HG03064 (cell line): ENCODE measurements around the gene LENG1.
"Not testable (repeated sequence)": the region's sequence is repeated elsewhere in the genome, so short reads cannot be mapped to it uniquely, and the experiment has no call there.

Experiments
- ATAC-seq: cut with Tn5 transposase; IDR thresholded peaks from one replicate; pipeline ENCODE4 v1.9.1; 2021; ENCODE audit warnings: low read depth; ENCODE audit not compliant: unreplicated experiment

The LENG1 gene

DNA sequence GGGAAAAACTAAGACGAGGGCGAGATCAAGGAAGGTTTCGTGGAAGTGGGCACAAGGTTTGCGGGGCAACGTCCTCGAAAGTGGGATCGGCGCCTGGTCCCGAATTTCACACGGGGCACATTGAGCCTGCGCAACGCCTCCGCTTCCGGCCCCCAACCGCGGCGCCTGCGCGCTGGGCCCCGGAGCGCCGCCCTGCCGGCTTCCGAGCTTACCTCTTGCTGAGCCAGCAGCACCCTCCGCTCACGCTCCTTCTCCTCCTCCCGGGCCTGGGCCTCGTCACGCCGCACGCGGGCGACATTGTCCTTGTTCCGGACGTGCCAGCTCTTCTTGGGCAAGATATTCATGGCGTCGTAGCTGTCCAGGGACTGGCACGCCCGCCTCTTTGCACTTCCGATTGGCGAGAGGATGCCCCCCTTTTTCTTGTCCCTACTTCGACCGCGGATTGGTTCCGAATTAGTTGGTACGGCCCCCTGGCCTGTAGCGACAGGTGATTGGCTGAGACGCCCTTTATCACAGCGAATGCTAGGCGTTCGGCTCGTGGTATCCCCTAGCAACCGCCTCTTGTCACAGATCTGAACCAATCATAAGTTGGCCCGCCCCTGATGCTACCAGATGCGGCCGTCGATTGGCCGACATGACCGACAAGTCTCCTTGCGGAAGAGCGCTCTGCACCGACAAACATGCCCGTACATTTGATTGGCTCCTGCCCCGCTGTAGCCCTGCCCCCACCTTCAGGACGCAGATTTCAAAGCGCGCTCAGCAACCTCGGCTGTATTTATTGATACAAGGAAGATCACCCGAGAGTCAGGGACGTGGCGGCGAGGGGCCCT, at the start of gene LENG1:
Gene LENG1, minus strand, starts transcription at position 370 of the 830 bp plus-strand sequence. Its CDS starts 26 bp downstream, at position 344.
- peak; percentile 79 for ATAC-seq

DNA sequence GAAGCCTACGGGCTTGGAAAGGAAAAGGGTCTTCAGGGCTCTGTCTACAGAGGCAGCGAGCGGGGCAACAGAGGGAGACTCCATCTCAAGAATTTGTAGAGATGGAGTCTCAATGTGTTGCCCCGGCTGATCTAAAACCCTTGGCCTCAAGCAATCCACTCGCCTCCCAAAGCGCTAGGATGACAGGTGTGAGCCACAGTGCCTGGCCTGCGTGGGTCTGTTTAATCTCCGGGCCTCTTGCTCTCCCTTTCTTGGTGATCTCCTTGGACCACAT, 49.2 kb upstream of the LENG1 start:
- no peak for ATAC-seq

DNA sequence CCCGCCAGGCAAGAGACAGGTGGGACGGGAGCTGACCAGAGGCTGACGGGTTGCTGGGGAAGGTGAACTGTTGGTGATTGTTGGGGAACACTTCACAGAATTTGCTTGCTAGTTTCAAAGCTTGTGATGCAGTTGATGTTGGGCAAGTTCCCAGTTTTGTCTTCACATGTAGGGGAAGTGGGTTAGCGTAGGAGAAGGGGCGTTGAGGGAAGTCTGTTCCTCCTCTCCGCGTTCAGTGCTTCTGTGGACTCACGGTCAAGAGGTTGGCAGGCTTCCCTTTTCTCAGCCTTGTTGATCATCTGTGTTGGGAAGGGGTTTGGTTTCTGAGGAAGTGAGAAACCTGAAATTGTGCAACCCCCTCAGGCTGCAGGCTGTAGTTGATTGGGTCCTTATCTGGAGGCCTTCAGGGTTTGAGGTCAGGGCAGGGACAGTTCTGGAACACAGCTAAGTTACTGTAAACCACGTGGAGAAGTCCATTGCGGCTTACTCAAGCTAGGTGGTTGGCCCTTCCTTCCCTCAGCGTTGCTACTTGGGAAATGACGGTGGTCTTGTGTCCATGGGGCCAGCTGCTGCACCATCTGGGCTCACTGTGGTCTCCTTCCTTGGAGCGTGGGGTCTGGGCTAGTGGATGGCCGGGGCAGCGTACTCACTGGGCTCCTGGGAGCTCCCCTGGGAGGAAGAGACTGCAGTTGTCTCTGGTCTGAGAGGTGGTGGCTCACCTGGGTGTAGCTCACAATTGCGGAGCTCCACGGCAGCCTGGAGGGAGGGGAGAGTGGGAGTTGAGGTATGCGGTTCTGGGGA, 48.7 kb upstream of the LENG1 start:
- no peak for ATAC-seq

DNA sequence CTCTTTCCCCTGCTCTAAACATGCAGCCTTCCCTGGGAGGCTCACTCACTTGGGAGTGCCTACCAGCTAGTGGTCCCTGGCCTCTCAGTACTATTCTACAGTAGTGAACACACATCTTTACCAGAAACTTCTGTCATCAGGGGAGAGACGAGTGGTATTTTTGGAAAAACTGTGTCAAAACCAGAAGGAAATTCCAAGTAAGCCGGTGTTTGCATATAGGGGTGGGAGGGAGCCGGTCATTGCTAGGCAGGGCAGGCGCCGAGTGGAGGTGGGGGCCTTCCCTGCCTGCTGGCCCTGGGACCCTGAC, 48.1 kb upstream of the LENG1 start:
- ATAC-seq: no peak

DNA sequence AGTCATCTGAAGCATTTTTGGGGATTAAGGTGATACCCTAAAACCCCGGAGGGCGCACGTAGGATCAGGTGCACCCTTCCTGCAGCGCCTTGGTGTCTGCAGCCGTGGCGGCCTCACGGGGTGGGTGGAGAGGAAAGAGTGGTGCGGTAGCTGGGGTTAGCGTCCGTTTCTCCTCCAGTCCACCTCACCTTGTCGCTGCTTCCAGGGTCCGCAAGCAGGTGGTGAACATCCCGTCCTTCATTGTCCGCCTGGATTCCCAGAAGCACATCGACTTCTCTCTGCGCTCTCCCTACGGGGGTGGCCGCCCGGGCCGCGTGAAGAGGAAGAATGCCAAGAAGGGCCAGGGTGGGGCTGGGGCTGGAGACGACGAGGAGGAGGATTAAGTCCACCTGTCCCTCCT, 47.7 kb upstream of the LENG1 start:
- ATAC-seq: not testable (repeated sequence)

DNA sequence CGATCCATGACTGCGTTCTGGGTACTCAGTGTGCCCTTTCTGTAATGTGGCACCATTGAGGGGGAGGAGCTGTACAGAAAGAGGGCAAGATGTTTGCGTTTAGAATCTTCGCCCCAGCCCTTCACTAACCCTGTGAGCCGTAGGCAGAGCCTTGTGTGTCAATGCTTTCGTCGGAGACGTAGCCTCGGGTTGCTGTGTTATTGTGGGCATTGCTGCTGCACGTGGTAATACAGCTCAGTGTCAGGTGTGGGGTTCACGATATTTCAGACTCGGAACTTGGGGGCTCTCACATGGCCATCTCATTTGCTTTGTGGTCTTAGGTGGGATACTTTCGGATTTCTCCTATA, 47.3 kb upstream of the LENG1 start:
- ATAC-seq: no peak

DNA sequence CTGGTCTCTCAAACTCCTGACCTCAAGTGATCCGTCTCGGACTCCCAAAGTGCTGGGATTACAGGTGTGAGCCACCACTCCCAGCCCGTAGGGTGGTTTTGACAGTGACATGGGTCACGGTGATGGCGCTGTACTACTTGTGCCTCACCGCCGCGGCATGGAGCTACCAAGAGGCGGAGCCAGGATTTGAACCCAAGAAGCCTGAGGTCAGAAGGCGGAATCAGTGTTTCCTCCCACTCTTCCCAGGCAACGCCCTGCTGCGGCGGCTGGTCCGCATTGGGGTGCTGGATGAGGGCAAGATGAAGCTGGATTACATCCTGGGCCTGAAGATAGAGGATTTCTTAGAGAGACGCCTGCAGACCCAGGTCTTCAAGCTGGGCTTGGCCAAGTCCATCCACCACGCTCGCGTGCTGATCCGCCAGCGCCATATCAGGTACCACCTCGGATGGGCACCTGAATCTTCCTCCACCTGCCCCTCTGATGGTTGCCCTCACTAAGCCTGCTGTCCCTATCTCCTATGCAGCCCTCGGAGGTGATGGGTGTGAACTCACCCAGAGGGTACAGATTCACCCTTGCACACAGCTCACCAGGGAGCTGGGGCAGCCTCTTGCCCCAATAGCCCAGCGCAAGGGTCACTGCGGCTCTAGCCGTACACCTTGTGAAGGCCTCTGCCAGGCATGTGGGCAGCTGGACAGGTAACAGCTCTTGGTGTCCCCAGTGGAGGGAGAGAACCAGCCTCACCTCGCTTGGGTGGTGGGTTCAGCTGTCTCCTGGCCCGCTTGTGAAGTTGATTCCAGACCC, 46.7 kb upstream of the LENG1 start:
- no peak for ATAC-seq

DNA sequence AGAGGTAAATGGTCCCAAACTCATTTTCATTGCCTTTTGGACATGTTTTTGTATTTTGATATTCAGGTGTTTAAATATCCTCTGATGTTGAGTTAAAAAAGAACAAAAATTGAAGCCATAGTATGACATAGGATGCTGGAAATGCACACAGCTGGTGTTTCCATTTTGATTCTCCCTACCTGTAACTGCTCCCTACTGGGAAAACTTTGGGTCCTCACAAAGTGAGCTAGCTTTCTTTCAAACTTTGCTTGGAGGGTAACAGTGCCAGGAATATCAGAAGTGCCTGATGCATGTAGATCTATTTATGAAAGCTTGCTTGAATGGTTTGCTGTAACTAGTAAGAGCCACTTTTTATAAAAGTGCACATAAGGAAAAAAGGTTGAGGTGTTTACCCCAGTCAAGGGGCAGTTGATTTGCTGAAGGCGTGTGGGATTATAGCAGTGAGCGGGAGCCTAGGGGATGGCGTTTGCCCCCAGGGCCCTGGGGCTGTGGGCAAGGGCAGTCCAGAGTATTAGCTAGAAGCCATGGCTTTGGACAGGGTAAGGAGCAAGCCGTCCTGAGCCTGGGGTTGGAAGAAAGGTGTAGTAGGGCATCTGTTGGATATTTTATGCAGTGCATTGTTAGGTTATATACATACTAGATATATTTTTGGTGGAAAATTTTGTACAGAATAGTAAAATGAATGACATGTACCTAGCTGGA, 45.4 kb upstream of the LENG1 start:
- ATAC-seq: no peak

DNA sequence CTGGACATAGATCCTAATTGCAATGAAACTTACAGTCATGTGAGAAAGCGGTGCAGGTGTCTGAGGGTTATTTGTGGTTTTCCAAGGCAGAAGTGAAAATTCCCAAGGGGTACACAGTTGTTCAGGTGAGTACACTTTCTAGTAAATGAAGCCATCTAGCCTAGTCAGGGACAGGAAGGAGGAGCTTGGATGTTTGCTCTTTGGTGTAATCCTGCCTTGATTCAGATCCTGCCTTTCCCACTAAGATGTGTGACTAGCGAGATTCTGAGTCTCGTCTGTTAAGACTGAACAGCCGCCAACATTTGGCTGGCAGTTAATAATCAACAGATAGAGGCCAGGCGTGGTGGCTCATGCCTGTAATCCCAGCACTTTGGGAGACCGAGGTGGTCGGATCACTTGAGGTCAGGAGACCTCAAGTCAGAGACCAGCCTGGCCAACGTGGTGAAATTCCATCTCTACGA, 43.7 kb upstream of the LENG1 start:
- no peak for ATAC-seq

DNA sequence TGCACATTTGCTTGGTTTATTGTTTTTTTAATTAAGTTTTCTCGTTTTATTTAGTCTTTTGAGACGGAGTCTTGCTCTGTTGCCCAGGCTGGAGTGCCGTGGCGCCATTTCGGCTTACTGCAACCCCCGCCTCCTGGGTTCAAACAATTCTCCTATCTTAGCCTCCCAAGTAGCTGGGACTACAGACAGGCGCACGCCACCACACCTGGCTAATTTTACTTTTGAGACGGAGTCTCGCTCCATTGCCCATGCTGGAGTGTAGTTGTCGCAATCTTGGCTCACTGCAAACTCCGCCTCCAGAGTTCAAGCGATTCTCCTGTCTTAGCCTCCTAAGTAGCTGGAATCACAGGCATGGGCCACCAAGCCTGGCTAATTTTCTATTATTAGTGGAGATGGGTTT, 42.5 kb upstream of the LENG1 start:
- no peak for ATAC-seq

DNA sequence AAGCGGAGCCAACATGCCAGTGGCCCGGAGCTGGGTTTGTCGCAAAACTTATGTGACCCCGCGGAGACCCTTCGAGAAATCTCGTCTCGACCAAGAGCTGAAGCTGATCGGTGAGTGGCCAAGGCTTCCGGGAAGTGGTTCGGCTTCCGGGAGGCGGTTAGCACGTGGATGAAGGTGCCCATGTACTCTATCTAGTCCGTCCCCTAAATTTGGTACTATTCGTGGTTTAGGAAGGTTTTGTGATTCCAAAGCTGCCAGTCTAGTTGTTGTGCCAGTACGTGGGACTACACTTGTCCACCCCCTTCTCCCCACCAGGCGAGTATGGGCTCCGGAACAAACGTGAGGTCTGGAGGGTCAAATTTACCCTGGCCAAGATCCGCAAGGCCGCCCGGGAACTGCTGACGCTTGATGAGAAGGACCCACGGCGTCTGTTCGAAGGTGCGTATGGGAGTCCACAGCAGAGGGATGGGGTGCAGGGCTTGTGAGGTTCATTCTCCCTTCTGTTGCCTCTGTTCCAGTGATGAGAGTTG, 41.7 kb upstream of the LENG1 start:
- no peak for ATAC-seq

DNA sequence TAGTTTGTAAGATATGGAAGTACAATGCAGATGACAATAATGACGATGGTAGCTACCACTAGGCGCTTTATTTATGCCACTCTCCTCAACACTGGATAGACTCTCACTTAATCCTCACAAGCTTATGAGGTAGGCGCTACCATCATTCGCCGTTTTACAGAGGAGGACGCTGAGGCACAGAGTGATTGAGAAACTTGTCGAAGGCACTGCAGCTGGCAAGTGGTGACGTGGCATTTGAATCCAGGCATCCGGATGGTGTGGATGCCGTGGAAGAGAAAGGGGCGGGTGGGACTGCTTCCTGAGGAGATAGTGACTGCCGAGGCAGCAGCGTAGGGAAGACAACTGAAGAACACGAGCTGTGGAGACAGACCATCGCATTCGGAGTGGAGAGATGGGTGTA, 39.9 kb upstream of the LENG1 start:
- ATAC-seq: no peak

DNA sequence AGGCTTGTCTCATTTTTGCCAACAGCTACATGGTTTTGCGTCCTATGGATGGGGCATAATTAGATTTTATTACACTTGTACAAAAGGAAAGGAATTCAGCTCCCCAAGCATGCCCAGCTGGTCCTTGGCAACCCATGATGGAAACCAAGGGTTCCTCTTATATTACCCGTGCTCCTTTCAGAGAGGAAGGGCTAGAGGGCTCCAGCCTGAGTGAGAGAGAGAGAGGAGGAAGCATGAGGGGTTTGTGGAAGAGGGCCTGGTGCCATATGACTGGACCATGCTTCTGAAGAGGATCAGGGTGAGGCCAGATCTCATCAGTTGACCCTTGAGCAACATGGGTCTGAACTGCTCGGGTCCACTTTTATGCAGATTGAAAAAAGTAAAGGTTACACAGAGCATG, 37.6 kb upstream of the LENG1 start:
- ATAC-seq: no peak

DNA sequence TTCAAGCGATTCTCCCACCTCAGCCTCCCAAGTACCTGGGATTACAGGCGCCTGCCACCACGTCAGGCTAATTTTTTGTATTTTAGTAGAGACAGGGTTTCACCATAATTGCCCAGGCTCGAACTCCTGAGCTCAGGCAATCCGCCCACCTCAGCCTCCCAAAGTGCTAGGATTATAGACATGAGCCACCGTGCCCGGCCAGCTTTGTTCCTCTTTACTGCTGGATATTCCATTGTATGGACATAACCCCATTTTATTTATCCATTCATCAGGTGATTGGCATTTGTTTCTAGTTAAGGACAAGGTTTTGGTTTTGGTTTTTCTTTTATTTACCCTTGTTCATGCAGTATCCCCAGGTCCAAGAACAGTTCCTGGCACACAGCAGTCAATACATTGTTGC, 37.0 kb upstream of the LENG1 start:
- ATAC-seq: no peak

DNA sequence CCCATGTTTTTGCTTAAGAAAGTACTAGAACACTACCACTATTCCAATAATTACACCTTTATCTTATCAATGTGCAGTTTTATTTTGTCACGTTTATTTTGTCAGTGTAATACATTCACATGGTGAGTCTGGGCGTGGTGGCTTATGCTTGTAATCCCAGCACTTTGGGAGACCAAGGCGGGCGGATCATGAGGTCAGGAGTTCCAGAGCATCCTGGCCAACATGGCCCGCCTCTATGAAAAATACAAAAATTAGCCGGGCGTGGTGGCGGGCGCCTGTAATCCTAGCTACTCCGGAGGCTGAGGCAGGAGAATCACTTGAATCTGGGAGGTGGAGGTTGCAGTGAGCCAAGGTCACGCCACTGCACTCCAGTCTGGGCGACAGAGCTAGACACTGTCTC, 34.9 kb upstream of the LENG1 start:
- not testable (repeated sequence) for ATAC-seq

DNA sequence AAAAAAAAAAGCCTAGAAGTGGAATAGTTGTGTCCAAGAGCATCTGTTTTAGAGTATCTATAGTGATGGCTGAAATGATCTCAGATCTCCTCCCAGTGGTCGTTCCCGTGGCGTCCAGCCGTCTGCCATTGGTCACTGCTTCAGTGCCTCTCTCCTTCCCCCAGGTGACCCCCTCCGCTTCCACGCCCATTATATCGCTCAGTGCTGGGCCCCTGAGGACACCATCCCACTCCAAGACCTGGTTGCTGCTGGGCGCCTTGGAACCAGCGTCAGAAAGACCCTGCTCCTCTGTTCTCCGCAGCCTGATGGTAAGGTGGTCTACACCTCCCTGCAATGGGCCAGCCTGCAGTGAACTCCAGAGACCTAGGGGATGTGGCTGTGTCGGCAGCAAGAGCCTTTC, 33.5 kb upstream of the LENG1 start:
- ATAC-seq: no peak

DNA sequence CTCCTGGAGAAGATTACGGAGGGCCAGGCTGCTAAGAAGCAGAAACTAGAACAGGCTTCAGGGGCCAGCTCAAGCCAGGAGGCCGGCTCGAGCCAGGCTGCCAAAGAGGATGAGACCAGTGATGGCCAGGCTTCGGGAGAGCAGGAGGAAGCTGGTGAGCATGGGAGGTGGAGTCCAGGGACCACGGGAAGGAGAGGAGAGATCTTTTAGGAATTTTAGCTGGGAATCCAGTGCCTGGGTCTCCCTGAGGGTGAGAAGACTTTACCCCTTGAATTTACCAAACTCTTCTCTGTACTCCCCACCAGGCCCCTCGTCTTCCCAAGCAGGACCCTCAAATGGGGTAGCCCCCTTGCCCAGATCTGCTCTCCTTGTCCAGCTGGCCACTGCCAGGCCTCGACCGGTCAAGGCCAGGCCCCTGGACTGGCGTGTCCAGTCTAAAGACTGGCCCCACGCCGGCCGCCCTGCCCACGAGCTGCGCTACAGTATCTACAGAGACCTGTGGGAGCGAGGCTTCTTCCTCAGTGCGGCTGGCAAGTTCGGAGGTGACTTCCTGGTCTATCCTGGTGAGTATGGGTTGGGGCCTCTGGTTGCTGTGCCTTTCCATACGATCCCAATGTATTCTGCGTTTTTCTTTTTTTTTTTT, 32.4 kb upstream of the LENG1 start:
- ATAC-seq: no peak

DNA sequence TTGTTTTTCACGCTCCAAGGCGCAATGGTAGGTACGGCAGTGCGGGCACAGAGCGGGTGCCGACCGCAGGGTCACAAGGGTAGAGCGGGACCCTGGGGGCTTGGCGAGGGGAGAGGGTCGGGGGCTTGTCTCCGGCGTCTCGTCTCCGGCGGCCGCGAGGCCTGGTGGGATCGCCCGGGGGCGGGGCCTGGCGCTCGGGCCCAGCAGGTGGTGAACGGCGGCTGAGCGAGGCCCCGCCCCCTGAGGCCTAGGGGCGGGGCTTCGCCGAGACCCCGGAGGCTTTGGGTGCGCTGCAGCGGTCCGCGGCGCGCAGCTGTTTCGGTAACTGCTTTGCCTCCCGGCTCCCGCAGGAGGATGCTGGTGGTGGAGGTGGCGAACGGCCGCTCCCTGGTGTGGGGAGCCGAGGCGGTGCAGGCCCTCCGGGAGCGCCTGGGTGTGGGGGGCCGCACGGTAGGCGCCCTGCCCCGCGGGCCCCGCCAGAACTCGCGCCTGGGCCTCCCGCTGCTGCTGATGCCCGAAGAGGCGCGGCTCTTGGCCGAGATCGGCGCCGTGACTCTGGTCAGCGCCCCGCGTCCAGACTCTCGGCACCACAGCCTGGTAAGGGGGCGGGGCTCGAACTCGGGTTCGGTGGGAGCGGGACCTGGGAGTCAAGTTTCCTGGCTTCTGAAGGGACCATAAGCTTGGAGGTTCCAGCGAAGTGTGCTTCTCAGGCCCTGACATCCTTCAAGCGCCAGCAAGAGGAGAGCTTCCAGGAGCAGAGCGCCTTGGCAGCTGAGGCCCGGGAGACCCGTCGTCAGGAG, 31.7 kb upstream of the LENG1 start, which contains the start of gene TSEN34:
Gene TSEN34, plus strand, starts transcription at position 298 of the 800 bp plus-strand sequence. Its CDS starts 57 bp downstream, at position 355.
- ATAC-seq: peak; percentile 24

DNA sequence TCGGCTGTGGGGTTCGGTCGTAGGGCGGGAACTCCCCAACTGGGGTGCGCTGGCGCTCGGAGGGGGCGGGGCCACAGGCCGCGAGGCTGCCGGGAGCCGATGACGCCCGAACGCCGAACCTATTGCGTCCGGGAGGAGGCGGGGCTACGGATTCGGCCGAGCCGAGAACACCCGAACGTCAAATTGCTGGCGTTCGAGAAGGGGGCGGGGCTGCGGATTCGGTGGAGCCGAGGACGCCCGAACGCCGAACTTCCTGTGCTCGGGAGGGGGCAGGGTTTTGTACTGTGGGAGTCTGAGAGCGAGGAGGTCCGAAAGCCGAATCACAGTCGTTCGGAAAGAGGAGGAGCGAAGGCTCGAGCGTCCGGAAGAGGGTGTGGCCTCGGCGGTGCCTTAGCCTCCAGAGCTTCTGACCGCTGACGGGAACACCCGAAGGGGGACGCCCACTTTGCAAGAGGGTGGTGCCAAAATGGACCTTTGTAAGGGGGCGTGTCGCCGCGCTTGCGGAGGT, 31.0 kb upstream of the LENG1 start:
- peak; percentile 42 for ATAC-seq
